ENCODE data around the gene CLDN19. TPM values are rescaled to one million over a fixed set of nuclear protein-coding genes. Genes with fewer than 3 reads are reported as not detected.

Gene CLDN19
- total and polyA plus RNA-seq, 8 donors = 0.37 TPM; not detected in 7

DNA sequence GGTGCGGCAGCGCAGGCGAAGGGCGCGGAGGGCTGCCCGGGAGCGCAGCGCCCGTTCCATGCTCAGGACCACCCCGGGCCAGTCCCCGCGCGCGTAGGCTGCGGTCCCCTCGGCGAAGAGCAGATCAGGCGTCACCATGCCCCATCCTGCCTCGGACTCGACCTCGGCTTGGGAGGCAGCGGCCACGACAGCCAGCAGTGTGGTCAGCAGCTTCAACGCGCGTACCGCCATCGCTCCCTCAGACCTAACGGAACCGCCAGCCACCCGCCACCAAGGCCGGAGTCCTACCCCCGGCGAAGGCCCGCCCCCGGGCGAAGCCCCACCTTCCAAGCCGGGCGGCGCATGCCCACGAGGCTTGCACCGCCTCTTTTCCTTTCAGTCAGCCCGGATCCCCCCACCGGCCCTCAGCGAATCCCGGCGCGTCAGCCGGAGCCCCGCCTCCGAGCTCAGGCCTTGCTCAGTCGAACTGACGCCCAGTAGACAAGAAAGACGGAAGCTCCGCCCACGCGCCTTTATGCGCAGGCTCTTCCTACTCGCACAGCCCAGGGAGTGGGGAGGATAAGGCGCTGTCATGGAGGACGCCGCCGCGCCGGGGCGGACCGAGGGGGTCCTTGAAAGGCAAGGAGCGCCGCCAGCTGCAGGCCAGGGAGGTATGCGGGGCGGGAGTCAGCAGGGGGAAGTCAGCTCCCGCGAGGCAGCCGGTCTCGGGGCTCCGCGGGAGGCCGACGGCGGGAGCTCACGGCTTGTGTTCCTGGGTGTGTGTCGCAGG lies 26.9 kb upstream of the CLDN19 start, which contains the start of the genes C1orf50 and P3H1:
Gene C1orf50 (plus strand): TSS at position 509 of the 769 bp plus-strand sequence. CDS start 63 bp downstream, at position 572.
Gene P3H1 (minus strand): TSS at position 288 of the 769 bp plus-strand sequence. CDS start 57 bp downstream, at position 231.
- Histone ChIP-seq H3K4me3 (peak within 1 kb of the TSS; percentile 81 to 100 (median 90)), H3K36me3 (peaks cover 0 to 2% (median 1%) of the 10 kb centered on the region in 4 donors), H3K27ac (peak within 1 kb of the TSS; percentile 88 to 95 (median 89)), H3K9me3 (no peaks in the 10 kb centered on the region), H3K4me1 (peaks cover 12 to 62% (median 43%) of the 10 kb centered on the region in 4 donors), H3K27me3 (no peaks in the 10 kb centered on the region)
- intact Hi-C loops (cut with DNase I; ENCODE audit: low total_unique reads) = no loop called here
- TF ChIP-seq, protein P1, sequence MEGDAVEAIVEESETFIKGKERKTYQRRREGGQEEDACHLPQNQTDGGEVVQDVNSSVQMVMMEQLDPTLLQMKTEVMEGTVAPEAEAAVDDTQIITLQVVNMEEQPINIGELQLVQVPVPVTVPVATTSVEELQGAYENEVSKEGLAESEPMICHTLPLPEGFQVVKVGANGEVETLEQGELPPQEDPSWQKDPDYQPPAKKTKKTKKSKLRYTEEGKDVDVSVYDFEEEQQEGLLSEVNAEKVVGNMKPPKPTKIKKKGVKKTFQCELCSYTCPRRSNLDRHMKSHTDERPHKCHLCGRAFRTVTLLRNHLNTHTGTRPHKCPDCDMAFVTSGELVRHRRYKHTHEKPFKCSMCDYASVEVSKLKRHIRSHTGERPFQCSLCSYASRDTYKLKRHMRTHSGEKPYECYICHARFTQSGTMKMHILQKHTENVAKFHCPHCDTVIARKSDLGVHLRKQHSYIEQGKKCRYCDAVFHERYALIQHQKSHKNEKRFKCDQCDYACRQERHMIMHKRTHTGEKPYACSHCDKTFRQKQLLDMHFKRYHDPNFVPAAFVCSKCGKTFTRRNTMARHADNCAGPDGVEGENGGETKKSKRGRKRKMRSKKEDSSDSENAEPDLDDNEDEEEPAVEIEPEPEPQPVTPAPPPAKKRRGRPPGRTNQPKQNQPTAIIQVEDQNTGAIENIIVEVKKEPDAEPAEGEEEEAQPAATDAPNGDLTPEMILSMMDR (IDR thresholded peaks at IDR 0.05) = no peak
- TF ChIP-seq EP300 (IDR thresholded peaks at IDR 0.05) = no peak
- peak in 2 of 4 donors; percentile 89 to 90 for TF ChIP-seq POLR2A (IDR thresholded peaks at IDR 0.05)
- TF ChIP-seq POLR2AphosphoS5 (IDR thresholded peaks at IDR 0.05) = peak; percentile 97 to 99 (median 97)
- DNase-seq = peak; percentile 100
- WGBS, 5 donors = 0 to 1% (median 0%) methylated on average over 28 to 82 of the region's 82 CpGs

DNA sequence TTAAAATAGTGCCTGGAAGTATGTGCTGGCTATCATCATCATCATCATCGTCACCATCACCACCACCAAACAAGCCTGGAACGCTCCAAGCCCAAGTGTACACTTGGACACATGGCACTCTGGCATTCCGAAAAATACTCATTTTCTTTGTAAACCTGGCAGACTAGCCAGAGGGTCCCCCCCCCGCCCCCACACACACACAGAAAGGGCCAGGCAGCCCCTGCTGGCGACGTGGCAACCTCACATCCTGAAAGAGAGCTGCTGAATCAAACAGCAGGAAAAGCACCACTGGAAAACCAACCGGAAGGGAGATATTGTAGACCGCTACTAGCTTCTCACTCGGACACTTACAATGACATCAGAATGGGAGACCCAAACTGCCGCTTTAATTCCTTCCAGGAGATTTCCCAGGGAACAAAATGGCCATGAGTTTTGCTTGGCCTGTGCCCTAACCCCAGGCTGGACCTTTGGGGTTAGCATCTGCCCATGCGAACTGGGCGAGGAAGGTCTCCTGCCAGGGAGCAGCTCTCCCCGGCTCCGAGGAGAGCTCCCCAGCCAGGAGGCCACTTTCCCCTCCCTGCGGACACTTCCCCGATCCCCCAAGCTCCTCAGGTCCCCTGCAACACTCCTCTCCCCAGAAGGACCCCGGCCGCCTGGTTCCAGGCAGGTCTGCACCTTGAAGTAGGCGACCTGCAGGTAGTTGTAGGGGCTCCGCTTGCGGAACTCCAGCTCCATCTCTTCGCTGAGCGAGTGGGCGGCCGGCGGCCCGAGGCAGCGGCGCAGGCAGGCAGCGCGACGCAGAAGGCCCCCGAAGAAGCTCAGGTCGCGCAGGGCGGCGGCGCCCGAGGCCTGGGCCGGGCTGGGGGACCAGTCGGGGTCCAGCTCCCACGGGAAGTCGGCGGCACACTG lies 26.1 kb upstream of the CLDN19 start:
- peak overlapping the region; percentile 76 to 95 (median 89) for H3K27ac ChIP-seq
- no peaks in the 10 kb centered on the region for H3K27me3 ChIP-seq
- intact Hi-C loops (cut with DNase I; ENCODE audit: low total_unique reads) = no loop called here
- no peaks in the 10 kb centered on the region for H3K9me3 ChIP-seq
- peaks cover 0 to 11% (median 3%) of the 10 kb centered on the region in 4 donors for H3K36me3 ChIP-seq
- WGBS, 5 donors = 0 to 1% (median 1%) methylated on average over 21 to 44 of the region's 44 CpGs
- peaks cover 12 to 62% (median 41%) of the 10 kb centered on the region in 4 donors for H3K4me1 ChIP-seq
- DNase-seq = peak; percentile 28 to 86
- peak overlapping the region; percentile 81 to 100 (median 90) for H3K4me3 ChIP-seq
- TF ChIP-seq POLR2AphosphoS5 (IDR thresholded peaks at IDR 0.05) = peak in 1 of 3 donors; percentile 32
- TF ChIP-seq, protein P1 (IDR thresholded peaks at IDR 0.05) = peak in 3 of 7 experiments; percentile 22 to 34 (median 28)
- TF ChIP-seq POLR2A (IDR thresholded peaks at IDR 0.05) = no peak

- Histone ChIP-seq H3K9me3 (no peaks in the 10 kb centered on the region), H3K36me3 (peaks cover 0 to 18% (median 6%) of the 10 kb centered on the region in 4 donors), H3K27ac (peak overlapping the region in 4 of 5 donors; percentile 88 to 95 (median 90)), H3K4me1 (peaks cover 12 to 55% (median 41%) of the 10 kb centered on the region in 4 donors), H3K27me3 (no peaks in the 10 kb centered on the region), H3K4me3 (peak overlapping the region; percentile 81 to 100 (median 90))
- 27 to 36% (median 30%) methylated on average over 7 of the region's 7 CpGs for WGBS, 5 donors
- TF ChIP-seq POLR2A (IDR thresholded peaks at IDR 0.05) (no peak), POLR2AphosphoS5 (IDR thresholded peaks at IDR 0.05) (no peak), EP300 (IDR thresholded peaks at IDR 0.05) (no peak)
- TF ChIP-seq, protein P1 (IDR thresholded peaks at IDR 0.05) = no peak
- no peak for DNase-seq
- intact Hi-C loops (cut with DNase I; ENCODE audit: low total_unique reads) = no loop called here
These were observed 25.2 kb upstream of the CLDN19 start for GRCh38 chr1:42765269-42765668.

GRCh38 chr1:42762269-42762668 lies 22.2 kb upstream of the CLDN19 start:
- WGBS, 5 donors = 54 to 65% (median 62%) methylated on average over 5 of the region's 5 CpGs
- Histone ChIP-seq H3K27me3 (no peaks in the 10 kb centered on the region), H3K9me3 (no peaks in the 10 kb centered on the region), H3K27ac (no peak overlapping the region), H3K4me1 (peaks cover 8 to 28% (median 20%) of the 10 kb centered on the region in 4 donors), H3K36me3 (peaks cover 16 to 43% (median 34%) of the 10 kb centered on the region in 4 donors), H3K4me3 (no peak overlapping the region)
- TF ChIP-seq, protein P1 (IDR thresholded peaks at IDR 0.05) = no peak
- TF ChIP-seq EP300 (IDR thresholded peaks at IDR 0.05) (no peak), POLR2A (IDR thresholded peaks at IDR 0.05) (no peak)
- intact Hi-C loops (cut with DNase I; ENCODE audit: low total_unique reads) = no loop called here
- no peak for DNase-seq

Measured in stomach (tissue), 9 donors.